ENCODE measurements around the gene MACROH2A1. TPM values are rescaled to one million over a fixed set of nuclear protein-coding genes. Genes with fewer than 3 reads are reported as not detected.
A peak's percentile ranks its signal among the peaks of the same experiment; 100 is the strongest.

The MACROH2A1 gene
- total and polyA plus RNA-seq, 9 of the 15 experiments (the other 6 are each of a cell fraction or from before 2014, with no cell fraction given), result 44.9 to 289 (median 193) TPM

DNA sequence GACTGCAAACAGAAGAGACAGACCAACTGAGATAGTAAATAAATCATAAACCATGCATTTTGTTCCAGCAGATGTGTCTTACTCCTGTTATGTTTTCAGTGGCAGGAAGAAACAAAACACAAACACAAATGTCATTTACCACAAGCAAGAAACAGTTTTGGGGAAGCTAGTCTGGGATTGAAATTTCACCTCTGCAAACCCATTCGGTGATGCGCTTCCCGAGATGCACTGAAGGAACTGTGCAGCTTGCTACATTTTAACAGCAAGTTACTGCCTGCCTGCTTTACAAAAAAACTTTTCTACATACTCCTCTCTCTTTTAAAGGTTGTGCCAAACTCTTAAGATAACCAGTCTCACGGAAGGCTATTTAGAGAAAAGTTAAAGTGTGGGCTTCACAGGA, 3.2 kb downstream of the MACROH2A1 start:
- peaks cover 15% of the 10 kb centered on the region for H3K9me1 ChIP-seq (ENCODE audit: control insufficient read depth, insufficient read depth, low read length)
- H3K4me2 ChIP-seq (ENCODE audit: insufficient read depth, low read length), result peak overlapping the region; percentile 18; the same call in 1 of the 2 replicates
- 60% methylated on average over 4 of the region's 4 CpGs for WGBS (ENCODE audit: insufficient coverage, low coverage, missing lambda C conversion rate)
- BruUV-seq (replicated peaks), result no TSS peak
- TF ChIP-seq, protein P1, sequence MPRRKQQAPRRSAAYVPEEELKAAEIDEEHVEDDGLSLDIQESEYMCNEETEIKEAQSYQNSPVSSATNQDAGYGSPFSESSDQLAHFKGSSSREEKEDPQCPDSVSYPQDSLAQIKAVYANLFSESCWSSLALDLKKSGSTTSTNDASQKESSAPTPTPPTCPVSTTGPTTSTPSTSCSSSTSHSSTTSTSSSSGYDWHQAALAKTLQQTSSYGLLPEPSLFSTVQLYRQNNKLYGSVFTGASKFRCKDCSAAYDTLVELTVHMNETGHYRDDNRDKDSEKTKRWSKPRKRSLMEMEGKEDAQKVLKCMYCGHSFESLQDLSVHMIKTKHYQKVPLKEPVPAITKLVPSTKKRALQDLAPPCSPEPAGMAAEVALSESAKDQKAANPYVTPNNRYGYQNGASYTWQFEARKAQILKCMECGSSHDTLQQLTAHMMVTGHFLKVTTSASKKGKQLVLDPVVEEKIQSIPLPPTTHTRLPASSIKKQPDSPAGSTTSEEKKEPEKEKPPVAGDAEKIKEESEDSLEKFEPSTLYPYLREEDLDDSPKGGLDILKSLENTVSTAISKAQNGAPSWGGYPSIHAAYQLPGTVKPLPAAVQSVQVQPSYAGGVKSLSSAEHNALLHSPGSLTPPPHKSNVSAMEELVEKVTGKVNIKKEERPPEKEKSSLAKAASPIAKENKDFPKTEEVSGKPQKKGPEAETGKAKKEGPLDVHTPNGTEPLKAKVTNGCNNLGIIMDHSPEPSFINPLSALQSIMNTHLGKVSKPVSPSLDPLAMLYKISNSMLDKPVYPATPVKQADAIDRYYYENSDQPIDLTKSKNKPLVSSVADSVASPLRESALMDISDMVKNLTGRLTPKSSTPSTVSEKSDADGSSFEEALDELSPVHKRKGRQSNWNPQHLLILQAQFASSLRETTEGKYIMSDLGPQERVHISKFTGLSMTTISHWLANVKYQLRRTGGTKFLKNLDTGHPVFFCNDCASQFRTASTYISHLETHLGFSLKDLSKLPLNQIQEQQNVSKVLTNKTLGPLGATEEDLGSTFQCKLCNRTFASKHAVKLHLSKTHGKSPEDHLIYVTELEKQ (CRISPR knock-in tag; IDR thresholded peaks at IDR 0.05), result no peak
- no peak for TF ChIP-seq PHB (CRISPR knock-in tag; IDR thresholded peaks at IDR 0.05)
- TF ChIP-seq POLR2A (conservative IDR thresholded peaks at IDR 0.05), result no peak
- TF ChIP-seq ZNF561 (CRISPR knock-in tag; conservative IDR thresholded peaks at IDR 0.05), result no peak
- no peak for TF ChIP-seq ZNF232 (CRISPR knock-in tag; IDR thresholded peaks at IDR 0.05)
- no peak for TF ChIP-seq USF1 (CRISPR knock-in tag; IDR thresholded peaks at IDR 0.05)
- TF ChIP-seq MNT (conservative IDR thresholded peaks at IDR 0.05), result no peak
- no peak for TF ChIP-seq FOS (IDR thresholded peaks at IDR 0.05; ENCODE audit: extremely low read depth, insufficient read length)
- TF ChIP-seq ELF2 (CRISPR knock-in tag; IDR thresholded peaks at IDR 0.05), result no peak
- no peak for TF ChIP-seq TAF7 (tag; IDR thresholded peaks at IDR 0.05)
- no peak for TF ChIP-seq ZNF12 (CRISPR knock-in tag; IDR thresholded peaks at IDR 0.05)
- TF ChIP-seq BRCA1 (IDR thresholded peaks at IDR 0.05), result no peak
- no peak for TF ChIP-seq BRCA1 (CRISPR knock-in tag; IDR thresholded peaks at IDR 0.05)
- no peak for TF ChIP-seq TGIF2 (CRISPR knock-in tag; IDR thresholded peaks at IDR 0.05)
- ChIA-PET CTCF (ENCODE audit: low intra/inter-chr PET ratio) (no interaction called here), POLR2A (interaction anchor here (0.5 to 3.0 kb wide), 6 partner anchors 7 to 57 kb away, joined by 3 to 28 read pairs (median 3); partner anchors contain the start of gene DCANP1)
- no peak overlapping the region; the same call in 1 of the 2 replicates for H3K4me3 ChIP-seq
- intact Hi-C loops (cut with micrococcal nuclease) (no loop called here), in situ Hi-C loops (cut with MboI) (no loop called here)
- ATAC-seq (no peak), FAIRE-seq (peak; percentile 29), DNase-seq (ENCODE audit: extremely low read depth in 1 of 4, low spot score in 3 of 4) (no peak)
- H3K27ac ChIP-seq (ENCODE audit: extremely low read depth, low read depth, low read length), result no peak overlapping the region
- H3K9me3 ChIP-seq (replicated peaks; ENCODE audit: control insufficient read depth, insufficient read depth, low read depth, low read length), result no peaks in the 10 kb centered on the region
- H3K79me2 ChIP-seq (ENCODE audit: control insufficient read depth, insufficient read depth, low read length), result peaks cover 88% of the 10 kb centered on the region
- H3K27me3 ChIP-seq (ENCODE audit: control insufficient read depth in 2 of 2, insufficient read depth in 2 of 2, low read length in 2 of 2), result no peaks in the 10 kb centered on the region
- H3K36me3 ChIP-seq (ENCODE audit: control insufficient read depth, insufficient read depth, low read length), result peaks cover 49% of the 10 kb centered on the region
- H2AFZ ChIP-seq (ENCODE audit: low read depth, low read length), result no peak overlapping the region
- no peak overlapping the region for H3K9ac ChIP-seq (ENCODE audit: insufficient read depth in 1 of 2, low read depth in 2 of 2, low read length in 2 of 2)
- H4K20me1 ChIP-seq (replicated peaks; ENCODE audit: control insufficient read depth, insufficient read depth, low read length), result peaks cover 51% of the 10 kb centered on the region
- H3K4me1 ChIP-seq (replicated peaks in 1 of 2; ENCODE audit: control insufficient read depth in 2 of 2, insufficient read depth in 2 of 2, low read length in 2 of 2), result peaks cover 36 to 52% of the 10 kb centered on the region in 2 experiments

All from K562 (cell line).